Stimulated activated CD4-positive, alpha-beta T cell treated with anti-CD3 and anti-CD28 coated beads, Interleukin-12 subunit alpha, Interleukin-12 subunit beta, amount 100 ng/mL, for 48 hours (primary cell): Measurements from ENCODE around the gene NCR3LG1.

Experiments used
- DNase-seq, 3 donors: peaks; one replicate each; pipeline ENCODE4 v3.0.0-alpha.2; 2020; ENCODE audit warnings: low read depth in 2 of 3, low spot score in 1 of 3

NCR3LG1 gene

GRCh38 chr11:17391493-17392355 is 40.1 kb downstream of the NCR3LG1 start:
- DNase-seq = no peak

- DNase-seq = no peak
Observed at GRCh38 chr11:17392872-17393271, 41.3 kb downstream of the NCR3LG1 start.

- DNase-seq = no peak
Observed at GRCh38 chr11:17393472-17393871, 41.9 kb downstream of the NCR3LG1 start.

- DNase-seq = no peak
Observed at GRCh38 chr11:17394743-17395390, 43.3 kb downstream of the NCR3LG1 start.

- no peak for DNase-seq
Observed at GRCh38 chr11:17395554-17395961, 44.0 kb downstream of the NCR3LG1 start.

- DNase-seq = no peak
Observed at GRCh38 chr11:17395978-17396377, 44.4 kb downstream of the NCR3LG1 start.

- DNase-seq = no peak
Observed at GRCh38 chr11:17396598-17397310, 45.2 kb downstream of the NCR3LG1 start.

GRCh38 chr11:17397311-17398002 is 45.9 kb downstream of the NCR3LG1 start:
- DNase-seq = no peak

GRCh38 chr11:17399236-17399635 is 47.6 kb downstream of the NCR3LG1 start:
- no peak for DNase-seq

GRCh38 chr11:17400048-17400775 is 48.6 kb downstream of the NCR3LG1 start:
- no peak for DNase-seq

- no peak for DNase-seq
Observed at GRCh38 chr11:17401316-17401715, 49.7 kb downstream of the NCR3LG1 start.

GRCh38 chr11:17401841-17402240 is 50.2 kb downstream of the NCR3LG1 start:
- no peak for DNase-seq

GRCh38 chr11:17402486-17402885 is 50.9 kb downstream of the NCR3LG1 start:
- no peak for DNase-seq

- DNase-seq = no peak
Observed at GRCh38 chr11:17403980-17404759, 52.6 kb downstream of the NCR3LG1 start.

- no peak for DNase-seq
Observed at GRCh38 chr11:17405232-17406005, 53.8 kb downstream of the NCR3LG1 start.

GRCh38 chr11:17406082-17406817 is 54.6 kb downstream of the NCR3LG1 start:
- no peak for DNase-seq

GRCh38 chr11:17406818-17407149 is 55.2 kb downstream of the NCR3LG1 start:
- no peak for DNase-seq

GRCh38 chr11:17407575-17407974 is 56.0 kb downstream of the NCR3LG1 start:
- no peak for DNase-seq

GRCh38 chr11:17408026-17408425 is 56.4 kb downstream of the NCR3LG1 start:
- DNase-seq = no peak
